Neural progenitor cell (in vitro differentiated cells): ENCODE data around the gene HIGD1B. TPM values are rescaled to one million over a fixed set of nuclear protein-coding genes. Genes with fewer than 3 reads are reported as not detected.

ENCODE experiments used
- DNase-seq: peaks from one replicate; pipeline ENCODE4 v3.0.0-alpha.2; 2016; ENCODE audit warnings: low spot score
- H2AFZ ChIP-seq: fragments of 200-600 bp; sonication (generic); replicated peaks from 2 replicates; pipeline ENCODE4 v1.6.1; 2016; ENCODE audit warnings: antibody characterized with exemption
- H3F3A ChIP-seq: fragments of 200-600 bp; sonication (generic); 2 replicates; pipeline ENCODE4 v1.6.1; 2016; ENCODE audit warnings: antibody characterized with exemption, low read depth
- H3K27ac ChIP-seq: fragments of 200-600 bp; sonication (generic); 2 replicates; pipeline ENCODE4 v1.5.1; 2016; ENCODE audit warnings: mild to moderate bottlenecking
- H3K27me3 ChIP-seq: fragments of 200-600 bp; sonication (generic); 2 replicates; pipeline ENCODE4 v1.6.1; 2016; ENCODE audit warnings: mild to moderate bottlenecking, moderate library complexity
- H3K36me3 ChIP-seq: fragments of 200-600 bp; sonication (generic); 2 replicates; pipeline ENCODE4 v1.5.1; 2016
- H3K4me1 ChIP-seq: fragments of 200-600 bp; sonication (generic); 2 replicates; pipeline ENCODE4 v1.6.1; 2016; ENCODE audit warnings: mixed run types
- H3K4me2 ChIP-seq: fragments of 200-600 bp; sonication (generic); 2 replicates; pipeline ENCODE4 v1.6.1; 2016
- H3K4me3 ChIP-seq: fragments of 200-600 bp; sonication (generic); 2 replicates; pipeline ENCODE4 v1.5.1; 2016
- H3K79me2 ChIP-seq: fragments of 200-600 bp; sonication (generic); 2 replicates; pipeline ENCODE4 v1.6.1; 2016; ENCODE audit warnings: low read depth
- H3K9ac ChIP-seq: fragments of 200-600 bp; sonication (generic); 2 replicates; pipeline ENCODE4 v1.6.1; 2016
- H3K9me3 ChIP-seq: fragments of 200-600 bp; sonication (generic); 2 replicates; pipeline ENCODE4 v1.5.1; 2016; ENCODE audit warnings: low read depth
- H4K20me1 ChIP-seq: fragments of 200-600 bp; sonication (generic); 2 replicates; pipeline ENCODE4 v1.6.1; 2016; ENCODE audit warnings: low read depth
- H3K27ac Mint-ChIP-seq: 3 replicates; pipeline ENCODE4 v1.8.0; 2021; ENCODE audit warnings: mixed read lengths
- H3K27me3 Mint-ChIP-seq: 2 replicates; pipeline ENCODE4 v1.8.0; 2022; ENCODE audit warnings: low read depth, mild to moderate bottlenecking, inconsistent platforms, moderate library complexity, mixed read lengths; ENCODE audit not compliant: insufficient read depth
- H3K36me3 Mint-ChIP-seq: 3 replicates; pipeline ENCODE4 v1.8.0; 2021; ENCODE audit warnings: mixed read lengths
- H3K4me1 Mint-ChIP-seq: 3 replicates; pipeline ENCODE4 v1.8.0; 2021; ENCODE audit warnings: mixed read lengths
- H3K4me3 Mint-ChIP-seq: 3 replicates; pipeline ENCODE4 v1.8.0; 2021; ENCODE audit warnings: mild to moderate bottlenecking, moderate library complexity, mixed read lengths
- H3K9me3 Mint-ChIP-seq: 3 replicates; pipeline ENCODE4 v1.8.0; 2020; ENCODE audit warnings: mixed read lengths
- EZH2 ChIP-seq: fragments of 200-600 bp; sonication (generic); IDR thresholded peaks from 2 replicates; pipeline ENCODE4 v1.6.1; 2017; ENCODE audit warnings: antibody characterized with exemption, mild to moderate bottlenecking, moderate library complexity
- EZH2phosphoT487 ChIP-seq: fragments of 200-600 bp; sonication (generic); IDR thresholded peaks from 2 replicates; pipeline ENCODE4 v1.6.1; 2017; ENCODE audit warnings: antibody characterized with exemption
- total RNA-seq: library from RNA; depleted of rRNA; stranded (reverse); fragments of >200 nt; gene quantifications from 2 replicates; pipeline ENCODE4 v1.2.3, GENCODE V29; 2015; ENCODE audit warnings: low replicate concordance
- TF ChIP-seq, protein P1 (sequence below): fragments of 200-600 bp; sonication (generic); IDR thresholded peaks from 2 replicates; pipeline ENCODE4 v1.5.1; 2017; ENCODE audit warnings: antibody characterized with exemption, mild to moderate bottlenecking

The HIGD1B gene
- total RNA-seq, 1 donor from 2014 or later: not detected

DNA sequence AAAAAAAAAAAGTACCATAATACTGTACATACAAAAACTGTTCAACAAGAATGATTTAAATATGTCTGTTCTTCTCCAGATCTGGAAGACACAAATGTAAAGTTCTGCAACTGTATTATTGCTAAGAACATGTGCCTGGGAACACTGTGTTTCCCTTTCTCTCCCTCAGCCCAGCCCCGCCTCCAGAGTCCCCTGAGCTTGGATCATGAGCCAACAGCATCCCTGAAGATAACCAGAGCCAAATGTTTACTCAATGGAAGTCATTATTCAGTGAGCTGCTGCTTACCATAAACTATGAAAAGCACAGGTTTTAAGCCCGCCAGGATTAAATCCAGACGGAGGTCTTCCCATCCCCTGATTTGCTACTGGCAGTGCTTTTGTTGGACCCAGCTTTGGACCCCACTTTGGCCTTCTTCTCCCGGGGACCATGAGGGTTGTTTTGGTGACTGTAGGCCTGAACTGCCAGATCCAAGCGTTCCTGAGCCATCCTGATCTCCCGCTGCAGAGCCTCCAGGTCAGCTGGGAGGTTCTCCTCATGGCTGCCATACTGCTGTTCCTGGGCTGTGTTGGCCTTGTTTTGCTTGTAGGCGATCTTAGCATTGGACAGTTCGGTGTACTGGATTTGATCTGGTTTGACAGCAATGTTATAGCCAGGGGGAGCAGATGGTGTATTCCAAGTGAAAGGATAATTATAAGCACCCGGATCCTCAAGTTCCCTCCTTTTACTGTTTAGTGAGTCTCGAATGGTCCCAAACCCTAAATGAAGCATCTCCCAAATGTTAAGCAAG, 43.2 kb upstream of the HIGD1B start:
- Histone ChIP-seq H3K36me3 (peaks cover 21% of the 10 kb centered on the region), H3K79me2 (peaks cover 94% of the 10 kb centered on the region), H3K27me3 (no peaks in the 10 kb centered on the region), H3K9me3 (no peaks in the 10 kb centered on the region), H3K9ac (no peak overlapping the region), H3K4me1 (no peaks in the 10 kb centered on the region), H2AFZ (no peak overlapping the region), H4K20me1 (peaks cover 86% of the 10 kb centered on the region), H3K4me2 (no peak overlapping the region), H3K4me3 (no peak overlapping the region), H3F3A (peaks cover 3% of the 10 kb centered on the region), H3K27ac (no peak overlapping the region)
- Mint-ChIP-seq H3K4me3 (no peak overlapping the region), H3K27me3 (peaks cover 2% of the 10 kb centered on the region), H3K27ac (no peak overlapping the region), H3K4me1 (no peaks in the 10 kb centered on the region), H3K9me3 (no peaks in the 10 kb centered on the region), H3K36me3 (peaks cover 41% of the 10 kb centered on the region)
- TF ChIP-seq EZH2 (no peak), EZH2phosphoT487 (no peak)
- TF ChIP-seq, protein P1, sequence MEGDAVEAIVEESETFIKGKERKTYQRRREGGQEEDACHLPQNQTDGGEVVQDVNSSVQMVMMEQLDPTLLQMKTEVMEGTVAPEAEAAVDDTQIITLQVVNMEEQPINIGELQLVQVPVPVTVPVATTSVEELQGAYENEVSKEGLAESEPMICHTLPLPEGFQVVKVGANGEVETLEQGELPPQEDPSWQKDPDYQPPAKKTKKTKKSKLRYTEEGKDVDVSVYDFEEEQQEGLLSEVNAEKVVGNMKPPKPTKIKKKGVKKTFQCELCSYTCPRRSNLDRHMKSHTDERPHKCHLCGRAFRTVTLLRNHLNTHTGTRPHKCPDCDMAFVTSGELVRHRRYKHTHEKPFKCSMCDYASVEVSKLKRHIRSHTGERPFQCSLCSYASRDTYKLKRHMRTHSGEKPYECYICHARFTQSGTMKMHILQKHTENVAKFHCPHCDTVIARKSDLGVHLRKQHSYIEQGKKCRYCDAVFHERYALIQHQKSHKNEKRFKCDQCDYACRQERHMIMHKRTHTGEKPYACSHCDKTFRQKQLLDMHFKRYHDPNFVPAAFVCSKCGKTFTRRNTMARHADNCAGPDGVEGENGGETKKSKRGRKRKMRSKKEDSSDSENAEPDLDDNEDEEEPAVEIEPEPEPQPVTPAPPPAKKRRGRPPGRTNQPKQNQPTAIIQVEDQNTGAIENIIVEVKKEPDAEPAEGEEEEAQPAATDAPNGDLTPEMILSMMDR: no peak
- DNase-seq: no peak

DNA sequence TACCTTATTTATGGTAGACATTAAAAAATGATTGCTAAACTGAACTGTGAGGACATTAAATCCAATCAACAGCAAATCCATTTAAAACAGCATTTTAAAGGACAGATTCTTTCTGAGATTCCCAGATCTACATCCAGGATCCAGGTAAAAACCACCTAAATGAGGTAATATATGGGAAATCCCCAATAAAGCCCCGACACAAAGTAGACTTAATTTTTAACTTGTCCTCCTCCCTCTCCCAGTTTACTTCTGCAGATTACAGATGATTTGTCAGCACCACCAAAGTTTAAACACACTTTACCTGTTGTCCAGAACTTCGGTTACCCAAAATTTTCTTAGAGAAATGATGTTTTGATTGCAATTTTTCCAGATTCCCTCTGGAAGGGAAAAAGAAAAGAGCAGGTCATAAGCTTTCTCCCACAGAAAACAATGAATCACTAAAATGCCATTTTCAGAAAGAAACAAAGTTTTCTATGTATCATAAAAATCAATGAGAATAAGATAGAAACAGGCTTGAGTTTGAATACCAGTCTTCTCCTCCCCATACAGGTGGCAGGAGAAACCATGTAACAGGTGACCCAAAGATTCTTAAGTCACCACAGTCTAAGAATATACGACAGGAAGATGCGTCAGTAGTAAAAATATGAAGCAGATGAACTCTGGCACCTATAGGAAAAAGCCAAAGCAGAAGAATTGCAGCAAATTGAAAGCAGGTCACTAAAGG, 40.4 kb upstream of the HIGD1B start:
- no peak overlapping the region for H3K27ac ChIP-seq
- H3K27ac Mint-ChIP-seq: no peak overlapping the region
- no peak for DNase-seq
- H3K9ac ChIP-seq: no peak overlapping the region
- no peak overlapping the region for H3K4me3 ChIP-seq
- no peak overlapping the region for H3K4me3 Mint-ChIP-seq
- no peaks in the 10 kb centered on the region for H3K27me3 ChIP-seq
- H3K9me3 Mint-ChIP-seq: no peaks in the 10 kb centered on the region
- peaks cover 14% of the 10 kb centered on the region for H3K36me3 ChIP-seq
- H3K36me3 Mint-ChIP-seq: peaks cover 36% of the 10 kb centered on the region
- peaks cover 93% of the 10 kb centered on the region for H4K20me1 ChIP-seq
- peaks cover 100% of the 10 kb centered on the region for H3K79me2 ChIP-seq
- TF ChIP-seq, protein P1: no peak
- no peak for TF ChIP-seq EZH2phosphoT487
- TF ChIP-seq EZH2: no peak
- H3K4me1 Mint-ChIP-seq: no peaks in the 10 kb centered on the region
- H3K4me1 ChIP-seq: no peaks in the 10 kb centered on the region
- H2AFZ ChIP-seq: no peak overlapping the region
- no peaks in the 10 kb centered on the region for H3K9me3 ChIP-seq
- peaks cover 2% of the 10 kb centered on the region for H3K27me3 Mint-ChIP-seq
- no peak overlapping the region for H3K4me2 ChIP-seq
- peaks cover 7% of the 10 kb centered on the region for H3F3A ChIP-seq

DNA sequence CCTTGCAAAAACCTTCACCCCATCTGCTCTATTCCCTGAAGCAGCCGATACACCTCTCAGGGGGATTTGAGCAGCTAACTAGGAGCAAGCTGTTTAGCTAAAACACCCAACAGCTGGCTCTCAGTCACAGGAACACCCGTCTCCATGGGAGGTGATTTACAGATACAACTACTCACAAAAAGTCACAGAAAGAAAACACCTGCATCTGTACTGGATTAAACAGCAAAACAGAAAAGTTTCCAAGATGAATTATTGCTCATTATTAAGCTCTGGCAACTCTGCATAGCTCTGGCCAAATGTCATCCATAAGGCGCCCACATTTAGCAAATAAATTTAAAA, 39.9 kb upstream of the HIGD1B start:
- H3K36me3 ChIP-seq: peaks cover 11% of the 10 kb centered on the region
- no peak overlapping the region for H3K4me2 ChIP-seq

More for the DNA sequence above, 39.9 kb upstream of the HIGD1B start:
- no peak overlapping the region for H3K4me3 ChIP-seq
- no peak for DNase-seq
- Mint-ChIP-seq H3K4me3 (no peak overlapping the region), H3K9me3 (no peaks in the 10 kb centered on the region), H3K4me1 (no peaks in the 10 kb centered on the region), H3K27ac (no peak overlapping the region), H3K36me3 (peaks cover 34% of the 10 kb centered on the region), H3K27me3 (peaks cover 2% of the 10 kb centered on the region)
- no peaks in the 10 kb centered on the region for H3K27me3 ChIP-seq
- H3K27ac ChIP-seq: no peak overlapping the region
- H3K79me2 ChIP-seq: peaks cover 100% of the 10 kb centered on the region
- no peak overlapping the region for H2AFZ ChIP-seq
- no peak overlapping the region for H3K9ac ChIP-seq
- peaks cover 93% of the 10 kb centered on the region for H4K20me1 ChIP-seq
- no peaks in the 10 kb centered on the region for H3K9me3 ChIP-seq
- H3F3A ChIP-seq: peaks cover 7% of the 10 kb centered on the region
- no peaks in the 10 kb centered on the region for H3K4me1 ChIP-seq
- TF ChIP-seq EZH2phosphoT487 (no peak), EZH2 (no peak)
- TF ChIP-seq, protein P1: no peak
